HK-2 (cell line): ENCODE results near the gene DOK1.

Source experiments
- DNase-seq: peaks from one replicate; pipeline ENCODE4 v3.0.0-alpha.2; 2018; ENCODE audit not compliant: unreplicated experiment

DOK1 gene

GRCh38 chr2:74553892-74554819 lies at the start of gene DOK1, which contains the start of gene LOXL3:
DOK1 (plus strand) TSS chr2:74554720; CDS start chr2:74554755, 35 bp downstream.
LOXL3 (minus strand) TSS chr2:74553942; CDS start chr2:74552634, 1,308 bp downstream.
- peak; percentile 86 for DNase-seq

- no peak for DNase-seq
Measured at GRCh38 chr2:74505448-74506246, 48.9 kb upstream of the DOK1 start.

GRCh38 chr2:74507145-74507925 lies 47.2 kb upstream of the DOK1 start, which contains the start of gene PCGF1:
PCGF1 (minus strand) TSS chr2:74507695; CDS start chr2:74507668, 27 bp downstream.
- peak; percentile 96 for DNase-seq

- DNase-seq: peak; percentile 59
Measured at GRCh38 chr2:74507926-74508520, 46.5 kb upstream of the DOK1 start.

- no peak for DNase-seq
Measured at GRCh38 chr2:74510272-74510671, 44.2 kb upstream of the DOK1 start.

- DNase-seq: no peak
Measured at GRCh38 chr2:74511104-74511989, 43.2 kb upstream of the DOK1 start.

- DNase-seq: no peak
Measured at GRCh38 chr2:74512744-74513604, 41.5 kb upstream of the DOK1 start.

GRCh38 chr2:74513605-74514367 lies 40.7 kb upstream of the DOK1 start:
- no peak for DNase-seq

- no peak for DNase-seq
Measured at GRCh38 chr2:74514368-74515270, 39.9 kb upstream of the DOK1 start, which contains the start of gene TLX2. TLX2 (plus strand) TSS chr2:74514450; CDS start chr2:74514807, 357 bp downstream.

GRCh38 chr2:74515271-74515980 lies 39.1 kb upstream of the DOK1 start:
- no peak for DNase-seq

GRCh38 chr2:74515981-74516633 lies 38.4 kb upstream of the DOK1 start:
- no peak for DNase-seq

GRCh38 chr2:74516650-74517049 lies 37.9 kb upstream of the DOK1 start:
- DNase-seq: no peak

GRCh38 chr2:74522516-74522915 lies 32.0 kb upstream of the DOK1 start:
- DNase-seq: no peak

- DNase-seq: no peak
Measured at GRCh38 chr2:74524005-74524404, 30.5 kb upstream of the DOK1 start.

- DNase-seq: no peak
Measured at GRCh38 chr2:74524955-74525716, 29.4 kb upstream of the DOK1 start.
